SJSA1 (cell line): ENCODE results near the gene HK1. TPM values are rescaled to one million over a fixed set of nuclear protein-coding genes. Genes with fewer than 3 reads are reported as not detected.
"Not testable (repeated sequence)": the region's sequence is repeated elsewhere in the genome, so short reads cannot be mapped to it uniquely, and the experiment has no call there.

Source experiments
- DNase-seq, 2 experiments: peaks; one replicate each; pipeline ENCODE4 v3.0.0-alpha.2; 2015 to 2020; ENCODE audit warnings: low spot score in 2 of 2, low read depth in 1 of 2
- H3K27ac ChIP-seq: fragments of 250-450 bp; sonication (Bioruptor Pico); 2 replicates; pipeline ENCODE4 v1.5.1; 2020; ENCODE audit warnings: mild to moderate bottlenecking, moderate library complexity
- H3K27me3 ChIP-seq: fragments of 250-450 bp; sonication (Bioruptor Pico); replicated peaks from 2 replicates; pipeline ENCODE4 v1.5.1; 2020; ENCODE audit warnings: mild to moderate bottlenecking, moderate library complexity
- H3K36me3 ChIP-seq: fragments of 250-450 bp; sonication (Bioruptor Pico); 2 replicates; pipeline ENCODE4 v1.5.1; 2020; ENCODE audit warnings: mild to moderate bottlenecking
- H3K4me1 ChIP-seq: fragments of 250-450 bp; sonication (Bioruptor Pico); replicated peaks from 2 replicates; pipeline ENCODE4 v1.6.1; 2021; ENCODE audit warnings: mild to moderate bottlenecking
- H3K4me3 ChIP-seq: fragments of 250-450 bp; sonication (Bioruptor Pico); 2 replicates; pipeline ENCODE4 v1.5.1; 2020; ENCODE audit warnings: mild to moderate bottlenecking
- H3K9me3 ChIP-seq: fragments of 250-450 bp; sonication (Bioruptor Pico); replicated peaks from 2 replicates; pipeline ENCODE4 v1.5.1; 2020; ENCODE audit warnings: mild to moderate bottlenecking
- total RNA-seq: library from RNA; depleted of rRNA; stranded (reverse); fragments of >200 nt; shearing (Covaris generic); gene quantifications from 2 replicates; pipeline ENCODE4 v1.2.3, GENCODE V29; 2014

HK1 gene
- total RNA-seq, 1 experiment from 2014 or later = 53.1 TPM

DNA sequence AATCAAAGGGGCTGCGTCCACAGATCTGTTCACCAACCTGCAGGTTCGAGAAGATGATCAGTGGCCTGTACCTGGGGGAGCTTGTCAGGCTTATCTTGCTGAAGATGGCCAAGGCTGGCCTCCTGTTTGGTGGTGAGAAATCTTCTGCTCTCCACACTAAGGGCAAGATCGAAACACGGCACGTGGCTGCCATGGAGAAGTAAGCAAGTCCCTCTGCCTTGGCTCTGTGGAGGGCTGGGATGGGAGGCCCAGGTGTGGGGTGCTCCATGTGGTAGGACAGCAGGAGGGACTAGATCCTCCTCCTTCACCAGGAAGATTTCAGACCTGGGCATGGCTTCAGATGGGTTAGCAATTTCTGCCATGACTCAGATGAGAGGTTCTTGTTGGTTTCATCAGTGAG, 32.3 kb upstream of the HK1 start:
- Histone ChIP-seq H3K4me1 (peaks cover 10% of the 10 kb centered on the region), H3K4me3 (no peak overlapping the region), H3K27me3 (no peaks in the 10 kb centered on the region), H3K27ac (no peak overlapping the region), H3K9me3 (no peaks in the 10 kb centered on the region), H3K36me3 (no peaks in the 10 kb centered on the region)
- no peak for DNase-seq

- no peak for DNase-seq
- no peak overlapping the region for H3K4me3 ChIP-seq
- no peak overlapping the region for H3K27ac ChIP-seq
- no peaks in the 10 kb centered on the region for H3K9me3 ChIP-seq
- H3K36me3 ChIP-seq = no peaks in the 10 kb centered on the region
- H3K4me1 ChIP-seq = peaks cover 3% of the 10 kb centered on the region
- H3K27me3 ChIP-seq = no peaks in the 10 kb centered on the region
Measured at GRCh38 chr10:69246581-69247312, 31.5 kb upstream of the HK1 start.

GRCh38 chr10:69247313-69247710, 31.0 kb upstream of the HK1 start:
- no peak overlapping the region for H3K27ac ChIP-seq
- H3K4me3 ChIP-seq = no peak overlapping the region
- H3K36me3 ChIP-seq = no peaks in the 10 kb centered on the region
- DNase-seq = no peak
- no peaks in the 10 kb centered on the region for H3K27me3 ChIP-seq
- no peaks in the 10 kb centered on the region for H3K4me1 ChIP-seq
- H3K9me3 ChIP-seq = no peaks in the 10 kb centered on the region

DNA sequence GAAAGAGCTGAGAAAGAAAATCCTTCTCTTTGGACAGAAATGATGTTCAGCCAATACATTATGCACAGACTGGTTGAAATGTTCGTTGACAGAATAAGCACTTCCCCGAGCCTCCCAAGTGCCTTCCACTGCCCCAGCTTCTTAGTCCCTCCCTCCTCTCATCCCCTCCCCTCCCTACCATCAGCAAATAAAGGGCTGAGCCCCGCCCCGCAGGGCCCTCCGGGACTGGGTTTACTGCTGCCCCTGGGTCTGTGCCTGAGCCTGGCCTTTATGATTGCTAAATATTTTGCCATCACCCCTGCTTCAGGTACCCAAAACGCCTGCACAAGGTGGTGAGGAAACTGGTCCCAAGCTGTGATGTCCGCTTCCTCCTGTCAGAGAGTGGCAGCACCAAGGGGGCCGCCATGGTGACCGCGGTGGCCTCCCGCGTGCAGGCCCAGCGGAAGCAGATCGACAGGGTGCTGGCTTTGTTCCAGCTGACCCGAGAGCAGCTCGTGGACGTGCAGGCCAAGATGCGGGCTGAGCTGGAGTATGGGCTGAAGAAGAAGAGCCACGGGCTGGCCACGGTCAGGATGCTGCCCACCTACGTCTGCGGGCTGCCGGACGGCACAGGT, 30.1 kb upstream of the HK1 start:
- no peaks in the 10 kb centered on the region for H3K9me3 ChIP-seq
- no peak for DNase-seq
- H3K27me3 ChIP-seq = no peaks in the 10 kb centered on the region
- H3K36me3 ChIP-seq = no peaks in the 10 kb centered on the region
- H3K27ac ChIP-seq = no peak overlapping the region
- no peak overlapping the region for H3K4me3 ChIP-seq
- H3K4me1 ChIP-seq = no peaks in the 10 kb centered on the region

- H3K36me3 ChIP-seq = no peaks in the 10 kb centered on the region
- no peak overlapping the region for H3K27ac ChIP-seq
- no peak overlapping the region for H3K4me3 ChIP-seq
- H3K4me1 ChIP-seq = no peaks in the 10 kb centered on the region
- no peak for DNase-seq
- H3K27me3 ChIP-seq = no peaks in the 10 kb centered on the region
- no peaks in the 10 kb centered on the region for H3K9me3 ChIP-seq
Measured at GRCh38 chr10:69250041-69250440, 28.3 kb upstream of the HK1 start.

DNA sequence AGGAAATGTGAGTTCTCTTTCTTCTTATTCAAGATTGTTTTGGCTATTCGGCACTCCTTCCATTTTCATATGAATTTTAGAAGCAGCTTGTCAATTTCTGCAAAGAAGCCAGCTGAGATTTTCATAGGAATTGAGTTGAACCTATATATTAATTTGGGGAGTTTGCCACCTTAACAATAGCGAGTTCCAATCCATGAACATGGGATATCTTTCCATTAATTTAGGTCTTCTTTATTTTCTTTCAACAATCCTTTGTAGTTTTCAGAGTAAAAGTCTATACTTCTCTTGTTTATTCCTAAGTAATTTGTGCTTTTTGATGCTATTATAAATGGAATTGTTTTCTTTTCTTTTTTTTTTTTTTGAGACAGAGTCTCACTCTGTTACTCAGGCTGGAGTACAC, 26.9 kb upstream of the HK1 start:
- not testable (repeated sequence) for H3K4me3 ChIP-seq, H3K27me3 ChIP-seq, H3K4me1 ChIP-seq, H3K27ac ChIP-seq, DNase-seq, H3K36me3 ChIP-seq, H3K9me3 ChIP-seq

DNA sequence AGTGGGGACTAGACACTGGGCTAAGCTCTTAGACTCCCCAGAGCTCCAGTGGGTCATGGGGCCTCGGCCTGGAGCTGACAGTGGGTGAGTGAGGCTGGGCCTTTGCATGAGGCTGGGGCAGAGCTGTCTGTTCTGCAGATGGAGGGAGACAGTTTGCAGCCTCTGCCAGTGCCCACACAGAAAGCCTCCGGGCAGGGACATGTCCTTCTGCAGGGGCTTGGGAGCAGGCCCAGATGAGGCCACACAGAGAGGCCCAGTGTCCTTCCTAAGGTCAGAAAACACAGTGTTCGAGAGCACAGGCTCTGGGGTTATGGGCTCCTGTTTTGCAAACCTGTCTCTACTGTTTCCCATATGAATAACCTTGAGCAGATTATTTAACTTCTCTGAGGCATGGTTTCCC, 25.1 kb upstream of the HK1 start:
- Histone ChIP-seq H3K9me3 (no peaks in the 10 kb centered on the region), H3K4me1 (no peaks in the 10 kb centered on the region), H3K36me3 (no peaks in the 10 kb centered on the region), H3K27ac (no peak overlapping the region), H3K4me3 (no peak overlapping the region), H3K27me3 (no peaks in the 10 kb centered on the region)
- DNase-seq = no peak

GRCh38 chr10:69254877-69255276, 23.4 kb upstream of the HK1 start:
- H3K36me3 ChIP-seq = no peaks in the 10 kb centered on the region
- no peak for DNase-seq
- H3K27me3 ChIP-seq = no peaks in the 10 kb centered on the region

GRCh38 chr10:69259547-69260243, 18.6 kb upstream of the HK1 start:
- Histone ChIP-seq H3K27me3 (no peaks in the 10 kb centered on the region), H3K4me3 (no peak overlapping the region), H3K9me3 (no peaks in the 10 kb centered on the region), H3K27ac (no peak overlapping the region), H3K36me3 (no peaks in the 10 kb centered on the region), H3K4me1 (no peaks in the 10 kb centered on the region)
- DNase-seq = no peak

More at GRCh38 chr10:69254877-69255276, 23.4 kb upstream of the HK1 start:
- Histone ChIP-seq H3K4me3 (no peak overlapping the region), H3K27ac (no peak overlapping the region), H3K4me1 (no peaks in the 10 kb centered on the region), H3K9me3 (no peaks in the 10 kb centered on the region)

DNA sequence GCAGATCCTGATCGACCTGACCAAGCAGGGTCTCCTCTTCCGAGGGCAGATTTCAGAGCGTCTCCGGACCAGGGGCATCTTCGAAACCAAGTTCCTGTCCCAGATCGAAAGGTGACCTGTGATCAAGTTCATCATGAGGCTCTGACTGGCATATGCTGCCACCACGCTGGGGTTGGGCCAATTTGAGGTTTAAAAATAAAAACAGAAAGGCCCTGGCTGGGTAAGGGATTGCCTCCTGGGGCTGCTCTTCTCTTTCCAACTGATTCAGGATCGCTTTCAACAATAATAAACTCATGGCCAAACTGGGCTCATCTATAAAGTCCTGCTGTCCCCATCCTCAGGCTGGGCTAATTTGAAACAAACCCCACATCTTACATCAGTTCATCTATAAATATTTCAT, 17.1 kb upstream of the HK1 start:
- H3K27ac ChIP-seq = no peak overlapping the region
- H3K9me3 ChIP-seq = no peaks in the 10 kb centered on the region
- H3K4me1 ChIP-seq = no peaks in the 10 kb centered on the region
- H3K27me3 ChIP-seq = no peaks in the 10 kb centered on the region
- no peak for DNase-seq
- no peak overlapping the region for H3K4me3 ChIP-seq
- H3K36me3 ChIP-seq = no peaks in the 10 kb centered on the region

GRCh38 chr10:69262292-69262751, 16.0 kb upstream of the HK1 start:
- H3K4me3 ChIP-seq = no peak overlapping the region
- no peaks in the 10 kb centered on the region for H3K9me3 ChIP-seq
- no peaks in the 10 kb centered on the region for H3K4me1 ChIP-seq
- H3K36me3 ChIP-seq = no peaks in the 10 kb centered on the region
- no peak for DNase-seq
- H3K27me3 ChIP-seq = no peaks in the 10 kb centered on the region
- no peak overlapping the region for H3K27ac ChIP-seq

DNA sequence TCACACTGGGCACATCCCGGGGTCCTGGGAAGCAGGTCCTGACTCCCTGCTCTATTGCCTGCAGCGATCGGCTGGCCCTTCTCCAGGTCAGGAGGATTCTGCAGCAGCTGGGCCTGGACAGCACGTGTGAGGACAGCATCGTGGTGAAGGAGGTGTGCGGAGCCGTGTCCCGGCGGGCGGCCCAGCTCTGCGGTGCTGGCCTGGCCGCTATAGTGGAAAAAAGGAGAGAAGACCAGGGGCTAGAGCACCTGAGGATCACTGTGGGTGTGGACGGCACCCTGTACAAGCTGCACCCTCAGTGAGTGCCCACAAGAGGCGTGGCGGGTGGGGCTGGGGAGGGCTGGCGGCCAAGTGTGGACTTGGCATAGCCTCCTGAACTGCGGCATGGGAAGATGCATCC, 12.8 kb upstream of the HK1 start:
- Histone ChIP-seq H3K4me1 (no peaks in the 10 kb centered on the region), H3K36me3 (no peaks in the 10 kb centered on the region), H3K27ac (no peak overlapping the region), H3K9me3 (no peaks in the 10 kb centered on the region), H3K27me3 (no peaks in the 10 kb centered on the region), H3K4me3 (no peak overlapping the region)
- no peak for DNase-seq

DNA sequence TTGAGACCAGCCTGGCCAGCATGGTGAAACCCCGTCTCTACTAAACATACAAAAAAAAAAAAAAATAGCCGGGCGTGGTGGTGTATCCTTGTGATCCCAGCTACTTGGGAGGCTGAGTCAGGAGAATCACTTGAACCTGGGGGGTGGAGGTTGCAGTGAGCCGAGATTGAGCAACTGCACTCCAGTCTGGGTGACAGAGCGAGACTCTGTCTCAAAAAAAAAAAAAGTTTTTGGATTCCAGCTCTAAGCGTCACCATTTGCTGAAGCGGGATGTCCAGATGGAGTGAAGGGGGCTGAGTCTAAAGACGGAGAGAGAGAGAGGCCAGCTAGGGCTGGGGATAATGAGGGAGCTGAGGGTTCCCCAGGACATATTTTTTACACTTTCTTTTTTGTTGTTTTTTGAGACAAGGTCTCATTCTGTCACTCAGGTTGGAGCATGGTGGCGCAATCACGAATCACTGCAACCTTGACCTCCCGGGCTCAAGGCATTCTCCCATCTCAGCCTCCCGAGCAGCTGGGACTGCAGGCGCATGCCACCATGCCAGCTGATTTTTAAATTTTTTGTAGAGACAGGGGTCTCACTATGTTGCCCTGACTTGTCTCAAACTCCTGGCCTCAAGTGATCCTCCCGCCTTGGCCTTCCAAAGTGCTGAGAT, 9.4 kb upstream of the HK1 start:
- H3K9me3 ChIP-seq = peaks cover 4% of the 10 kb centered on the region; the same call in 1 of the 2 replicates
- no peak for DNase-seq
- no peaks in the 10 kb centered on the region for H3K27me3 ChIP-seq
- H3K27ac ChIP-seq = no peak overlapping the region
- no peak overlapping the region for H3K4me3 ChIP-seq
- H3K4me1 ChIP-seq = no peaks in the 10 kb centered on the region
- H3K36me3 ChIP-seq = no peaks in the 10 kb centered on the region

GRCh38 chr10:69269761-69270160, 8.5 kb upstream of the HK1 start:
- H3K27me3 ChIP-seq = no peaks in the 10 kb centered on the region
- no peak overlapping the region for H3K4me3 ChIP-seq
- no peaks in the 10 kb centered on the region for H3K36me3 ChIP-seq
- DNase-seq = no peak
- no peaks in the 10 kb centered on the region for H3K4me1 ChIP-seq
- H3K27ac ChIP-seq = no peak overlapping the region
- H3K9me3 ChIP-seq = peaks cover 4% of the 10 kb centered on the region; the same call in 1 of the 2 replicates
